HG03442 (cell line): ENCODE results near the gene MACROD2.

Source experiments
- ATAC-seq: cut with Tn5 transposase; IDR thresholded peaks from one replicate; pipeline ENCODE4 v1.9.1; 2021; ENCODE audit warnings: mild to moderate bottlenecking, moderate library complexity; ENCODE audit not compliant: unreplicated experiment

MACROD2 gene

DNA sequence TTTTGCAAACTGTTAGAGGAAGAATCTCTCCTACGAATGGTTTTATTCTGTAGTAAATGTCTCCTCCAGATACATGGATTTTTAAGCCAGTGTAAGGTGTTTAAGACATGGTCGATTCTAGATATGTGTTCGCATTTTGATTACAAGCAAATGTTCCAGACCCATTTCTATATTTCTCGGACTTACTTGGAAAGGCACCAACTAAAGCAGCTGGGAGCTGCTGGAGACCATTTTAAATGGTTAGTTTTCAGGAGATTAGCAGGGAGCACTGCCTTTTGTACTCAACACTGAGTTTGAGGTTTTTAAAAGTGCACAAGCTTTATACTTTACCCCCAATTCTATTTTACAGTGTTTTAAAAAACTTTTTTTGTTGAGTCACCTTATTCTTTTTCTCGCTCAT lies 1720.9 kb downstream of the MACROD2 start:
- ATAC-seq: no peak

DNA sequence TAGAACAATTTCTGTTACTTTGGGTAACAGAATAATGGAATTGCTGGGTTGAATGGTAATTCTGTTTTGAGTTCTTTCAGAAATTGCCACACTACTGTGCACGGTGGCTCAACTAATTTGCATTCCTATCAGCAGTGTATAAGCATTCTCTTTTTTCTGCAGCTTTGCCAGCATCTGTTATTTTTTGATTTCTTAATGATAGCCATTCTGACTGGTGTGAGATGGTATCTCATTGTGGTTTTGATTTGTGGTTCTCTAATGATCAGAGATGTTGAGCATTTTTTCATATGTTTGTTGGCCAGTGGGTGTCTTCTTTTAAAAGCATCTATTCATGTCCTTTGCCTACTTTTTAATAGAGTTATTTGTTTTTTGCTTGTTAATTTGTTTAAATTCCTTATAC lies 1731.1 kb downstream of the MACROD2 start:
- ATAC-seq: no peak

- ATAC-seq: no peak
These were observed 1738.7 kb downstream of the MACROD2 start for GRCh38 chr20:15734052-15734451.

DNA sequence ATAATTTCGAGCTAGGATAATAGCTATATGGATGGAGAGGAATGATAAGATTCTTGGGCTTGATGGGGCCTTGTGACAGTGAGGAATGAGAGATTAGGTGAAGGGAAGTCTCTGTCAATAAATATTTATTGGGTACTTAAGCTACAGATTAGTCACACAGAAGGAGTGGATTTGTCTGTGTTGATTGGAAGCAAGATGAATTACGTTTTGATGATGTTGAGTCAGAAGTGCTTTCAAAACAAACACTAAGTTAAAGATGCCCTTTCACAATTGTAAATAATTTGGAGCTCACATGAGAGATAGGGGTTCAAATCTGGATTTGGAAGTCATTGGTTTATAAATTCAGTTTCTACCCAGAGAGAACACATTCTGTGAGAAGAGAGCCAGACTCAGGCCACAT lies 1743.7 kb downstream of the MACROD2 start:
- ATAC-seq: no peak

GRCh38 chr20:15740046-15740775 lies 1744.9 kb downstream of the MACROD2 start:
- no peak for ATAC-seq

GRCh38 chr20:15742087-15742486 lies 1746.8 kb downstream of the MACROD2 start:
- no peak for ATAC-seq

GRCh38 chr20:15742627-15743026 lies 1747.3 kb downstream of the MACROD2 start:
- ATAC-seq: no peak

GRCh38 chr20:15756002-15756753 lies 1760.9 kb downstream of the MACROD2 start:
- ATAC-seq: no peak

DNA sequence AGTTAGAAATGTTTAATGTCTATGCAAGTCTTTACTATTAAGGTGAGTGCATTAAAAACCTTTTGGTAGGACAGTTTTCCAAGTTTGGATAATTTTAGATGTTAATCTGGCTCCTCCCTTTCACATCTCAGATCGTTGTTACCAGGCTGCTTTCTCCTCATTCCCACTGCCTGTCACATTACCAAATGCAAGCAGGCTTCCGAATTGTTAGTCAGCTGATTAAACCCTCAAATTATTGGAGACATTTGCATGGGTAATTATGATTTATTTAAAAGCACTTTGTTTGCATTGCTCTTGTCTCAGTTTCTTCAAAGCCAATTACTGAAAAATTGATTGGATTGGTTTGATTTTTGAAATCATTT lies 1761.4 kb downstream of the MACROD2 start:
- ATAC-seq: no peak

DNA sequence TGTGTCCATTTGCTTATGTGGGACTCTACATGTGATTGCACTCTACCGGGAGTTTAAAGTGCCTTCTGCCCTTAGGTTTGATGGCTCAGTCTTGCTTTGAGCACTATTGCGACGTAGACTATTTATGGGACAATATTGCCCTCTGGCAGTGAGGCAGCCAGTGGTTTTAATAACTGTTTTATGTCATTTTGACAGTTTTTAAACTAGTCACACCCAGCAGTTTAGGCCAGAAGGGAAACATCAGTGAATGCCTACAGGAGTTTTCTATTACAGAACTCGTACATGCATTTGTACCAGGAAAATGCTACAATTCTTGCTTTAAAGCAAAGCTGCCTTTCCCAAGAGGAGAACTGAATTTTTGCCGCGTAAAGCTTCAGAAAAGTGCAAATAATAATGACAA lies 1764.3 kb downstream of the MACROD2 start:
- ATAC-seq: no peak

DNA sequence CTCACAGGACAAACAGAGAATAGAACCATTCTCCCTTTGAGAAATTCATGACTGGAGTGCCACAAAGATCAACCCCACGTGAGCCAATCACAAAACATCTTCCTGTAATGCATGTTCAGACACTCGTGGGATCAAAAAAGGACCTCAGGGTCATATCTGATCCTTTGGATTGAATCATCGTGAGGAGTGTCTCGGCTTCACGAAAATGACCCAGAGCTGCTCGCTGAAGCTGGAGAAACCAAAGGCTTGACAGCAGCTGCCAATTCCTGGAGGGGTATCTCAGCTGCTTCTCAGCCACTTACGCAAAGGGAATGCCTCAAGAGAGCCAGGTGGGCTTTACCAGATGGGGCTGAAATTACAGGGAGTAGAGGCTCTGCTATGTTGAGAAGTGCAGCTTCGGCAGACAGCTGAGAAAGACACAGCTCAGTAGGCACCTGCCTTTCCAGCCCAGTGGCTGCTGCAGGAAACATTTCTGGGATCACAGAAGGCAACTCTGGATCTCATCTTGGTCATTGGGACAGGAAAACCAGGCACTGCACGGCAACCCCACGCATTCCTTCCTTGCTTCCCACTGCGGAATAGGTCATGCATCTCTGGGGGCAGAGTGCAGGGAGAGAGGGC lies 1764.8 kb downstream of the MACROD2 start:
- no peak for ATAC-seq

DNA sequence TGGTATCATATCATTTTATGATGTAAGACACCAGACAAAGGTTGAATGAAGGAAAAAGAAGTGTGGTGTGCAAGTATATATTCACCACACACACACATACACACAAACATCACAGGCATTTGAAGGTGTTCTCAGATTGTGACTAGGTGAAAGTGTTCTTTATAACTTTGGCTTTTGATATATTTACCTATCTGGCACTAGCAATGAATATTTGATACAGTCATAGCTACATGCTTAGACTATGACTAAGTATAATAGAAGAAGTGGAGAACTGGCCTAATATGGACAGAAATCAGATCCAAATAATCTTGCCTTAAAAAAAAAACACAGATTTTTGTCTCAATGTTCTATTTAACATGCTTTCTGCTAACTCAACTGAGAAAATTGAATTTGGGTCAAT lies 1768.0 kb downstream of the MACROD2 start:
- no peak for ATAC-seq

DNA sequence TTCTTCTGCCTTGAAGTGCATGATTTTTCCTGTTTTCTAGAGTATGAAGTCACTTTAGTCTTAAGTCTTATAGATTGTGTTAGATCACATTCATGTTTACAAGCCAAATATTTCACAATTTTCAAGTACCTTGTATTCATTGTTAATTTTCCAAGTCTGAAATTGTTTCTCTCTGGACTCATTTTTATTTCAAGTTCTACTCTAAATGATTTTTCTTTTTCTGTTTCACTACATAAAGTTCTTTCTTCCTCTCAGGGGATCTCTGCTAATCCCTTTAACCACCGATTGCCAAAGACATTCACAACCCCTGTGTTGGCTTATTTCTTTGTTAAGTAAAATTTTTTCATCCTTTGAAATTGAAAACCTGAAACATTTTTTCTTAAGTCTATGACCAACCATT lies 1772.3 kb downstream of the MACROD2 start:
- ATAC-seq: no peak

- ATAC-seq: no peak
These were observed 1772.9 kb downstream of the MACROD2 start for GRCh38 chr20:15767999-15768741.

DNA sequence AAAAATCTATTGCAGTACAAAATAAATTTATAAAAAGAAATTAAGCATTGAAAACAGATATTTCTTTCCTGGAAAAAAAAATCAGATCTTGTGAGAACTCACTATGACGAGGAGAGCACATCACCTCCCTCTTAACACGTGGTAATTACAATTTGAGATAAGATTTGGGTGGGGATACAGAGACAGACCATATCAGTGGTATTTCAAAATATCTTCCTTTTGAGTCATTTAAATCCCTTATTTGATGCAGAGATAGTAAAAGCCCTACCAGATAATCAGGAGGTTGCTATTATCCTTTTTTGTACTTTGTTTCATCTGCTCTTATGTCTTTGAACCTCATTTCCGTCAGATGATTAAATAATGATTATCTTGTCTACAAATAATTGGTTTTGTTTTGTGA lies 1777.5 kb downstream of the MACROD2 start:
- ATAC-seq: no peak

DNA sequence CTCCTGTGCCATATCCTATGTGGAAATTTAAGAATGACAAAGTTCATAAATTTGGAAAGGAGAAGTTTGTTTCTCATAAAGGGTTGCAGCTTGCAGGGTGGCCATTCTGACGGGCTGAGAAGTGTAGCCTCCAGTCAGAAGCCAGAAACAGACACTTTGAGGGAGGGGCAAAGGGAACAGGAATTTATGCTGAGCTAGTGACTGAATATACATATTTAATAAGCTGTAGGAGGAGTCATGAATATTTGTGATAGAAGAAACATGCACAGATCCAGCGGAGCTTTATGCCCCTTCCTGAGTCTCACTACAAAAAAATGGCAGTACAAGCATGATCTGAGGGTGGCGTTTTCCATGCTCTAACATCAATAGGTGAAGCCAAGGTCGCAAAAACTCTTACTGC lies 1779.6 kb downstream of the MACROD2 start:
- no peak for ATAC-seq

DNA sequence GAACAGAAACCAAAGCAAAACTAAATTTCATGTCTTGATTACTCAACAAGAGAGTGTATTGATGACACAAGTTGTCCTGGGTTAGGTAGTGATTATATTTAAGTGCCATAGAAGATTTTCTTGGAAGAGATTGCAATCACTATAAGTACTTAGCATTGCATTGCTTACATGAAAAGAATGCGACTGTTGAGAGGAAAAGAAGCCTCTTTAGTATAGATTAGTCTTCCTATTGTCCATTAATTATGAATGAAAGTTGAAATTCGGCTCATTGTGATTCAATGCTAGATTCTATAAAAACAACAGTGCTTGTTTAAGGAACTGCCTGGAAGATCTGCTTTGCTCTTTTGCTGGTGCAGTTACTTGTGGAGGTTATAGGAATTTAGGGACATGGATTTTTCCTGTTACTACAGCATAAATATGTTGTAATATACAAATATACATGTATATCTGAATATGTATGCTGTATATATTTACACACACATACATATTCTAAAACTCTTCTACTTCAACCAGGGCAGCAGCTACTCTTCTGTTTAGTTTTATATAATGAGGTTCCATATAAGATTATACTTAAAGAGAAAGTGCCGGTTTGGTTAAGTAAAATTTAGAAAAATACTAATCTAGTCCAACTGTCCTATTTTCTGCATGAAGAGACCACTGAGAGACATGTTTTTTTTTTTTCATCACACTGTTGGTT lies 1781.6 kb downstream of the MACROD2 start:
- no peak for ATAC-seq

- no peak for ATAC-seq
These were observed 1788.7 kb downstream of the MACROD2 start for GRCh38 chr20:15784020-15784419.

DNA sequence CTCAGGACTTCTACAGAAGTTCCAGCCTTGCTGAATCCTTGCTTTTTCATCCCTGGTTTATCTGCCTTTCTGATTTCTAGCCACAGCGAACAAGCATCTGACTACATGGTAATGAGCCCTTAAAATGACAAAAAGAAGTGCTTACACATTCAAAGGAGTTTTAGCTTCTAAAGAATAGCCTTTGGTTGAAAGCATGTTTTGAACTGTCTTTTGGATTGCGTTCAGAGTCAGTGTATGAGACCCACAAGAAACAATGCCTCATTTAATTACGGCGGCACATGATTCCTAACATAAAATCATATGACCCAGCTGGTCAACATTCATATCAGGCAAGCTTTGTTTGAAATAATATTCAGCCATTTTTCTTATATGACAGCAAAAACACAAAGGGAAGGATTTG lies 1793.8 kb downstream of the MACROD2 start:
- no peak for ATAC-seq

DNA sequence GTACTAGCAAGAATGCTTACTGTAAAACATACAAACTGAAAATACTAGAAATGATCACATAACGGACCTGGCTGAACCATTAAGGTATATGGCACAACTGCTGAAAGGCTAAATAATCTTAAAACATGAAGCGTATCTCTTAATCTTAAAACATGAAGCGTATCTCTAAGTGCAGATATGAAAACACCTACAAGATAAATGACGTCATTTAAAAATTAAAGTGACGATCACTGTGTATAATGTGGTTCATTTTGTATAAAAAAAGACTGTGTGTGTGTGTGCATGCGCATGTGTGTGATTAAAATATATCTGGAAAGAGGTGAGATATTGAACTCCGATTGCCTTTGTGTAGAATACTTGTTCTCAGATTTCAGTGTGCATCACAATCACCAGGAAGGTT lies 1797.5 kb downstream of the MACROD2 start:
- no peak for ATAC-seq

DNA sequence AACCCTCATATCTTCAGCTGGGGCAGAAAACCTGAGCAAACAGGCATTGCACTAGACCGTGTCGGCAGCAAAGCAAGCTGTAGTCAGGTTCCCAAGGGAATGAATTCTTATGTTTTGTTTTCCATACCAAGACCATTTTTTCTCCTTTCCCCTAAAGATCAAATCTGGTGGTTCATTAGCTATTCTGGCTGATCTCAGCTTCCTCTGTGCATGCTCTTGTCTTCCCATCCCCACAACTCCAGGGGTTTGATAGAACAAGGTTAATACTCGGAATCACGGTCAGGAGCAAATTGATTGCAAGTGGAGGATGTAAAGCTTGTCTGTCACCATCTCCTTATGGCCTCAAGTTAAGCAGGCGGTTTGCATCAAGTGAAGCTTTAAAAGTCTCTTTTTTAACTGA lies 1799.1 kb downstream of the MACROD2 start:
- ATAC-seq: no peak
